Activated CD4-positive, alpha-beta T cell treated with anti-CD3 and anti-CD28 coated beads, Interleukin-2, Interleukin-6, amounts not matched to agents 100 ng/mL and 50 ng/mL, durations not matched to agents 16 hours and 8 hours (primary cell): ENCODE results near the gene USF3.

ENCODE experiments used
- DNase-seq: peaks from one replicate; pipeline ENCODE4 v3.0.0-alpha.2; 2020

The USF3 gene, protein sequence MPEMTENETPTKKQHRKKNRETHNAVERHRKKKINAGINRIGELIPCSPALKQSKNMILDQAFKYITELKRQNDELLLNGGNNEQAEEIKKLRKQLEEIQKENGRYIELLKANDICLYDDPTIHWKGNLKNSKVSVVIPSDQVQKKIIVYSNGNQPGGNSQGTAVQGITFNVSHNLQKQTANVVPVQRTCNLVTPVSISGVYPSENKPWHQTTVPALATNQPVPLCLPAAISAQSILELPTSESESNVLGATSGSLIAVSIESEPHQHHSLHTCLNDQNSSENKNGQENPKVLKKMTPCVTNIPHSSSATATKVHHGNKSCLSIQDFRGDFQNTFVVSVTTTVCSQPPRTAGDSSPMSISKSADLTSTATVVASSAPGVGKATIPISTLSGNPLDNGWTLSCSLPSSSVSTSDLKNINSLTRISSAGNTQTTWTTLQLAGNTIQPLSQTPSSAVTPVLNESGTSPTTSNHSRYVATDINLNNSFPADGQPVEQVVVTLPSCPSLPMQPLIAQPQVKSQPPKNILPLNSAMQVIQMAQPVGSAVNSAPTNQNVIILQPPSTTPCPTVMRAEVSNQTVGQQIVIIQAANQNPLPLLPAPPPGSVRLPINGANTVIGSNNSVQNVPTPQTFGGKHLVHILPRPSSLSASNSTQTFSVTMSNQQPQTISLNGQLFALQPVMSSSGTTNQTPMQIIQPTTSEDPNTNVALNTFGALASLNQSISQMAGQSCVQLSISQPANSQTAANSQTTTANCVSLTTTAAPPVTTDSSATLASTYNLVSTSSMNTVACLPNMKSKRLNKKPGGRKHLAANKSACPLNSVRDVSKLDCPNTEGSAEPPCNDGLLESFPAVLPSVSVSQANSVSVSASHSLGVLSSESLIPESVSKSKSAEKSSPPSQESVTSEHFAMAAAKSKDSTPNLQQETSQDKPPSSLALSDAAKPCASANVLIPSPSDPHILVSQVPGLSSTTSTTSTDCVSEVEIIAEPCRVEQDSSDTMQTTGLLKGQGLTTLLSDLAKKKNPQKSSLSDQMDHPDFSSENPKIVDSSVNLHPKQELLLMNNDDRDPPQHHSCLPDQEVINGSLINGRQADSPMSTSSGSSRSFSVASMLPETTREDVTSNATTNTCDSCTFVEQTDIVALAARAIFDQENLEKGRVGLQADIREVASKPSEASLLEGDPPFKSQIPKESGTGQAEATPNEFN (N-terminal part only)

DNA sequence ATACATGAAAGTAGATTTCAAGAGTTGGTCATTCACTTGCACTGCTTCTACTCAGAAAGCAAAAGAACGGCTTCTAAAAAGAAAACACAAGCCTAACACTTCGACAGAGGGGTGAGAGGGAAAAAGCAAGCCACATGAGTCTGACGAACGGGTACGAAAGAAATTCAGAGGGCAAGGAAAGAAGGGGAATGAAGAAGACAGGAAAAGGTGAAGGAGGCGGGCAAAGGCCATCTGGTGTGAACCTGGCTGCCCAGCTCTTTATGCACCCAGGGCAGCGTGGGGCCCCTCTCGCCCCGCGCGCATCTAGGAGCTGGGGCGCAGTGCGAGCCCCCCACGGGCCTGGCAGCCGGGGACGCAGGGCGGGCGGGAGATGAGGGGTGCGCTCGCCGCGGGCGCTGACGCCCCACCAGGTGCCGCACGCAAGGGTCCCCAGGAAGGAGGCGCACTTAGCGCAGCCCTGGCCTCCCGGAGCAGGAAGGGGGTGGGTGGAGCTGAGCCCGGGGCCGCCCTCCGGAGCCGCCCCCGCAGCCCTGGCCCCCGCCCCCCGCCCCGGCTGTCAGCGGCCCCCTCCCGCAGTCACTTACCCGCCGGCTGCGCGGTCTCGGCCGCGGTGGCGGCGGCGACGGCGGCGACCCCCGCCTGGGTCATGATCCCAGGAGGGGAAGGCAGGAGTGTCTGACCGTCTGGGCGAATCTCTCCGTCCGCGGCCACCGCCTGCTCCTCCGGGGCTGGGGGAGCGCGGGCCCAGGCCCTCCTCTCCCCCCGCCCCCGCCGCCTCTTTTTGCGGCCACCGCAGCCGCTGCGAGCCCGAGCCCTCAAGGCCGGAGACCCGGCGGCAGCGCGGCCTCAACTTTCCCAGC lies at the start of gene USF3:
Gene USF3, minus strand, starts transcription at position 857 of the 860 bp plus-strand sequence. CDS start 21,764 bp downstream, outside the sequence.
- peak; percentile 85 for DNase-seq

DNA sequence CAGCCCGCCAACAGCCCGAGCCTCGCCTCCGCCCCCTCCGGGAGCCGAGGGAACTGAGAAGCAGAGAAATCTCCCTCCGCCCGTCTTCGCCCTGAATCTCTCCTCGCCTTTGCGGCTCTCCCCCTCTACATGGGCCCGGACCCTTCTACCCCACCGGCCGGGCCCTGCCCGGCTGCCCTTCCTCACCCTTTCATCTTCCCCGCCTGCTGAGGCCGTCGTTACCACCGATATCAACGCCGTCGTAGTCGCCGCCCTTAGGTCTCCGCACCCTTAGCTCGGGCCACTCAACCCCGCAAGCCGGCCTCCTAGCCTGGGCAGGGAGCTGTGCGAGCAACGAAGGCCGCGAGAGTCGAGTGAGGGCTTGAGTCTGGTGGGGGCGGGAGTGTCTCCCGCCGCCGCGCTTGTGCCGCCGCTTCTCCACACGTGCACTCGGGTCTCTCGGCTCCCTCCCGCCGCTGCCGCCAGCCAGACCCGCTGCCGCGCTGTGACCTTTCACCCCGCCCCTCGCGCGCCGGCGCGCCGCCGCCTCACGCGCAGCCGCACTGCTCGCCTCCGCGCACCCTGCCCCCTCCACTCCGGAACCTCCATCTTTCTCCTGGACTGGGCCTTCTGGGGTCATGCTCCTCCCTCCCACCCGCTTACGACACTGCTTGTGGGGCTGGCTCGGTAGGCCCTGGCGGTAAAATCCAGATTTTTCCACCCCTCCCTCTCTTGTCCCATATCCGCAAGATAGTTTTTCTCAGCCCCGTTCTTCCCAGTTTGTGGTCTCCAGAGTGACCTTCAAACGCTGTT lies 49.5 kb upstream of the USF3 start, which contains the start of gene NAA50:
Gene NAA50, minus strand, starts transcription at position 494 of the 792 bp plus-strand sequence. Its CDS starts 300 bp downstream, at position 194.
- DNase-seq: peak; percentile 97

DNA sequence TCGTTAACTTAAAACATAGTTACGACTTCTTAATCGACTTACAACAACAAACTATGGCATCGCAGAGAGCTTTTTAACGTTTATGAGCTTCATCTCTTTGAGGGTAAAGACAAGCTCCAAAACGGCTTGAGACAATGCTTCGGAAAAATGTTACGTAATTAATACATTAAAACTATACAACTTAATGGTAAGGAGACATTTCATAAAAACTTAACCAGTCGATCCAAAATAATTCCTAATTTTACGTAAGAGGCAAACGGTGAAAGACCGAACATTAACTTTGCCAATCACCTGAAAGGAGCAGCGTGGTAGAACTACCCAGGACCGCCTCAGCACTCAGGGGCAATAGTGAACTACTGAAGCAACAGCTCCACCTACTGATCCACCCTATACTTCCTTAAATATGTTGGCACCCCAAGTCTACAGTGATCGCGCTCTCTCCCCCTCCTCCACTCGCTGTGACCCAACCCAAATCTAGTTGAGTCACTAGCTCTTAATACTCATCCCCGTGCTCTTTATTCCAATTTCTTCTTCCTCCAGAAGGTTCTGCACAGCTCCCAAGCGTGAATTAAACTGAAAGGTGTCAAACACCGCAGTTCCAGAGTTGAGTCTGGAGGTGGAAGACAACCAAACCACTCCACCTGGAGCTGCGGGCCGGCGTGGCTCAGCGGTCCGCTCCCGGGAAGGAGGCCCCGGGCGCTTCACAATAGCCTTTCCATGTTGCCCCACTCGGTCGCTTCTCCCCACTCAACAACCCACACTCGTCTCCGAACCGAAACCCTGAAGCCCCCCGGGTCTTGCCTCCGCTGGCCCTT lies 48.7 kb upstream of the USF3 start:
- DNase-seq: peak; percentile 88

DNA sequence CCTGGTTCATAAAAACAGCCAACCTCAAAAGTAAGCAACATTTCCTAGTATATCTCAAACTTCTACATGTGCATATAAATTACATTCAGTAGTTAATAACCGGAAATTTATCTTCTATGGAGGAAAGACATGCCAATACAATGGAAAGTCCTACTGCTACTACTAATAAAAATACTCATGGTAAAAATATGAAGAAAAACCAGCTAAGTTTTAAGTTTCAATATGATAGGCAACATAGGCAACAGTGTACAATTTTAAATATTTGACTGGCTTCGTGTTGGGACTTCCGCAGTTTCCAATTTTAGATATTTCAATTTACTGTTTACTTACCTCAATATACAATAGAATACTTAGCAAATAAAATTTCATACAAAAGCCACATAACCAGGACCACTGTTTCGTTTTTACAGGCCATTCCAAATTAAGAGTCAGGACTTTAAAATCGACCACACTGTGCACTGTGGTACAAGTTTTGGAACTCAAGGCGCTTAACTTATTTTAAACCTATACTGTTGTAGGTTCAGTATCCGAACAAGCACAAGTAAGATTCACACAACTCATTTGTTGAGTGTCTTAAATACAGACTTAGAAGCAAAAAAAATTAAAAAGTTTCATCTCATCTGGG lies 46.7 kb upstream of the USF3 start:
- DNase-seq: no peak

DNA sequence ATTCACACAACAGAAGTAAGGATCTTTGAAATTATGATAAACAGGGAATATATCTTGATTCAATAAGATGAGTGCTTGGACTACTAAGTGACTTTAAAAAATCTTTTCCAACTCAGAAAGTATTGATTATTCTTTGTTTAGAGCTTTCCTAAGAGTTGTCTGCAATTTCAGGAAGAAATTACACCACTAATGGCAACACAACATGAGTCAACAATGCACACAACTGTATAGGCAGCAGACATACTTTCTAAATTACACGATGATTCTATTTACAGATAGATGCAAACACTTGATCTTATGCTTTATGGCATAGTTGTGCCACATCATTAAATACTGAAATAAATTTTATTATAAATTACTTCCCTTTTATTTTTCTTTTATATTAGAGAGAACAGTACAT lies 45.2 kb upstream of the USF3 start:
- peak; percentile 16 for DNase-seq

DNA sequence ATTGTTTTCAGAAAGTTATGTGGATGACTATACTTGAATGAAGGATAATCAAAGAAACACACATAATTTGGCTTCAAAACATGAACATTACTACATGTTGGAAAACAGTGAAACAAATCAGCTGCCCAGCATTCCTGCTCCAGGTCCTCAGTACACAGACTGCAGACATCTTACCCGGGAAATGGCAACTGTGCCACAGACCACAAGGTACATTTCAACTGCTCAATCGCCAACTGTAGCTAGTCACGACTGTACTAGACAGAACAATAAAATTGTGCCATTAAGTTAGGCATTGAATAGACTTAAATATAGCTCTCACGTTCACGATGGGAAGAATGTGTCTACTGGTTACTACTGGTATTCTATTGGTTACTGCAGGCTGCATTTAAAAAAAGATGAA lies 44.6 kb upstream of the USF3 start:
- DNase-seq: no peak

DNA sequence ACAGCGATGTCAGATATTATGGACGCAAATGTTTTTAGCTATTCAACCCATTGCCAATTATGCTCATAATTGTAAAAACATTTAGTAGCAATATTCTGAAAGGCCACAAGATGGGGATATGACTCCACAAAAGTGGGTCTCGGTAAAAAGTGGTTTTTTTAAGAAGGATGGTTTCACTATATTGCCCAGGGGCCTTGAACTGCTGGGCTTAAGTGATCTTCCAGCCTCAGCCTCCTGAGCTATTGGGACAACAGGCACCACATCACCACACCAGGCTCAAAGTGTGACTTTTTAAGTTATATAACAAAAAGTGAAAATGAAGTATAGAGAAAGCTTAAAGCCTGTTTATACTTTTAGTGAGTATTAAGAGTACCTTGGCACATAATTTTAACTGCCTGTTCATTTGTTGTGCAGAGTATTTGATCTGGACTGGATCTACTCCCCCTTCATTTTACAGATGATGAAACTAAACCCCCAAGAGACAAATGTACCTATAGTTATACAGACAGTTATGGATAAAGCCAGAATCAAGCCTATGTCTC lies 40.2 kb upstream of the USF3 start:
- DNase-seq: peak; percentile 68

DNA sequence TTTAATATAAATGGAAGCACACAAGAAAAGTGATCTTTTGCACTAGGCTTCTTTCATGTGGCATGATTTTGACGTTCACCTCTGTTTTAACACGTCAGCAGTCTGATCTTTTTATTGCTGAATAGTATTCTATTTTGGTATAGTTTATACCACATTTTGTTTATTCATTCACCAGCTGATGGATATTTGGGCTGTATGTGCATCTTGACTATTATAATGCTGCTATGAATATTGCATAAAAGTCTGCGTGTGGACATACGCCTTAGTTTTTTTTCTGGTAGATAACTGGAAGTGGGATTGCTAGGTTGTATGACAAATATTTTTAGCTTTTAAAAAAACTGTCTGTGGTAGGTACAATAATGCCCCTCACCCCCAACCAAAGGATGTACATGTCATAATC lies 35.3 kb upstream of the USF3 start:
- no peak for DNase-seq

DNA sequence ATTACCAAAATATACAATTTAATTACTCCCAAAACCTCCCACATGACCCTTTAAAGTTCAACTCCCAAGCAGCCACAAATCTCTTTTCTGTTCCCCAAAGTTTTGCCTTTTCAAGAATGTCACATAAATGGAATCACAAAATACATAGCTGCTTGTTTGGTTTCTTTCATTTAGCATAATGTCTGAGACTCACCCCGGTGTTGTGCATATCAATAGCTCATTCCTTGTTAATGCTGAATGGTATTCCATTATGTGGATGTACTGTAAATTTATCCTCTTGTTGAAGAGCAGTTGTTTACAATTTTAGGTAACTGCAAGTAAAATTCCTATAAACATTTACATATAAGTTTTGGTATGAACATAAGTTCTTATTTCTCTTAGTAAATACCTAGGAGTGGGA lies 34.1 kb upstream of the USF3 start:
- DNase-seq: no peak

DNA sequence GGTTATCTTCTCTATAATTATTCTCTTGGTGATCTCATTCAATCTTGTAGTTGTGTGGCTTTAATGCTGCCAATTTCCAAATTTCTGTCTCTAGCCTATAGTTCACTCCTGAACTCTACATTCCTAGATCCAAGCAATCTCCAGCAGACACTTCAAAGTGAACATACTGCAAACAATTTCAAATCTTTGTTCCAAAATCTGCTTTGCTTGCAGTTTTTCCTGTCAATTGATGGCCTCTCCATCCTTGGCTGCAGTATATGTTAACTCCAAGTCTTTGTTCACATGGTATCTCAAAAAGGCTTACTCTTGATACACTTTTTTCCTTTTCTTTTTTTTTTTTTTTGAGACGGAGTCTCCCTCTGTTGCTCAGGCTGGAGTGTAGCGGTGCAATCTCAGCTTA lies 32.2 kb upstream of the USF3 start:
- DNase-seq: no peak

DNA sequence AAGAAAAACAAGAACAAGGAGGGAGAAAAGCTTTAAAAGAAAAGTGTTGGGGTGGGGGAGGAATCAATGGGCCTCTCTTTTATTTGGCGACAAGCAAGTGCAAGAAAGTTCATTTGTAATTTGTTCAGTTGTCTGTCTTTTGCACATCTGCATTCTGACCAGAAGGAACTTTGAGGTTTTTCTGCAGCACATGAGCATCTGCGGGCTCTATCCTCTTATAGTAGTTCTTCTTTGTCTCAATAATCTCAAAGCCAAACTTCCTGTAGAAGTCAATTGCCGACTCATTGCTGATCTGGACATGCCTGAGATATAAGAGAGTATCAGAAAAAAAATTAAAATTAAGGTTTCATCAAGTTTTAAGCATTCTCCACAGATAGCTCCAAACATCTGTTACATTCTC lies 25.2 kb upstream of the USF3 start:
- no peak for DNase-seq

DNA sequence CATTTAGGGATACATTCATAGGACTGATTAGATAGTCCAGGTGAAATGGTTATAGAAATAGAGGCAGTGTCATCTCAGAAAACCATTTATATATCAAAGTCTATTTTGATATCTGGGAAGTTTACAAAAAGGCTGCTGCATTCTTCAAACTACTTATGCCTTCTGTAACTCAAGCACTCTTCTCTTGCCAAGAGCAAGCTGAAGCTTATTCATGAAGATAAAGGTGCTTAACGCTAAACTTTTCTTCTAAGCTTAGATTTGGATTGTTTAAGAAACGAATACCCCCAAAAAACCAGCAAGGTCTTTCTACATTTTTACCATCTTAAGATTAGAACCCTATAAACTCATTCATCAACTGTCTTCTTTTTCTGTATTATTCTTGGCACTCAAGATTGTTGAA lies 23.3 kb upstream of the USF3 start:
- DNase-seq: no peak

DNA sequence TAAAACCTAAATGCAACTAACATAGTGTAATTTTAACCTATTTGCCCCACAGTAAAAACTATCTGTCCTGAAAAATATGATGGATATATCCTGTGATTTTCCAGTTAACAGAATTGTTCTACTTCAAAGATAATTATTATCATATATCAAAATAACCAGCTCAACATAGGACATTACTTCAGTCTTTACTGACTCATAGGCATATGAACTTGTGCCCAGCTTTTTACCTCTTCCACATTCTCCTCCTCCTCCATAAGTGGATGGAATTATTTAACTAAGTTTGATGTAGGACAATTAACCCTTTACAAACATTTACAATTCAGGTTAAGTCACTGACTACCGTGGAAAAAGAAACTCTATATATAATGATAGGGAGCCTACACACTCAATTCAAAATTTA lies 22.9 kb upstream of the USF3 start:
- no peak for DNase-seq

DNA sequence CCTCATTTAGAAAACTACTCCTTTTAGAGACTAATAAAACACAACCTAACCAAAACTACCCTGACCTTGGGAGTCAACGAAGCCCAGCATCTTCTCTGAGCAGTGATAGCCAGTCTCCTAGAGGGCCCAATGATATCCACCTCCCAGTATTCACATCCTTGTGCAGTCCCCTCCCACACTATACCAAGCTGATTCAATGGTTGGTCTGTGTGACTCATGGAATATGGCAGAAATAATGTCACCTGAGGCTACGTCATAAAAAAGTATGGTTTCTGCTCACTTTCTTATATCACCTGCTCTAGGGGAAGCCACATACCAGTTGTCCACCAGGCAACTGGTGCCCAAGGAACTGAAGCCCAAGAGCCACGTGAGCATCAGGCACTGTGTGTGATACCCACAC lies 21.4 kb upstream of the USF3 start:
- no peak for DNase-seq

DNA sequence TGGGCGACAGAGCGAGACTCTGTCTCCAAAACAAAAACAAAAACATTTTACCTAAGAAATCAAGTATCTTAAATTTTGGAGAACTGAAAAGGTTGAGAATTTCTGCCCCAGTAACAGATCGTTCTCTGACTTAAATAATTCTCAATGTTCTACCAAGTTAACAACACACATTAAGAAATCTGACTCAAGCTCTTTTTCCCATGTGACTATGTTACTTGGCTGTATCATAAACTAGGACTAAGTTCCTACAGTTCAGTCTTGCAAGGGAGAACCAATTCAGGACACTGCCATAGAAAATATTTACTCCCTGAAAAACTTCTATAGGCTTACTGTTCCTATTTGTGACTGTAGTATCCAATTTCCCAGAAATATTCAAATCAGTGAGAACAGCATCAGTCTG lies 20.9 kb upstream of the USF3 start:
- DNase-seq: no peak

DNA sequence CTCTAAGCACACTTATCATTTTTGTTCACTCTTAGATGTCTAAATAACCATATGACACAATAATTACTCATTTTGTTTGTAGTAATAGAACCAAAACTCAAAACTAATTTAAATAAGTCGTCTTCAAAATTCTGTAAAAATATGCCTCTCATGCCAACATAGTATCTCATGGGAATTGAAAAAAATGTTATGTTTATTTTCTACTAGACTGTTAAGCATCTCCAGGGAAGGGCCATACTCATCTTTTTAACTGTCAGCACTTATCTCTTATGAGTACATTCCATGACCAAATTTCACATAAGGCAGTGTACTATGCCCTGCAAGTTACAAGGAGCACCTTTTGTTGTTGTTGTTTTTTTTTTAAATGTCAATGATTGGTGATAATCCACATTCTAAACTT lies 18.3 kb upstream of the USF3 start:
- DNase-seq: no peak

DNA sequence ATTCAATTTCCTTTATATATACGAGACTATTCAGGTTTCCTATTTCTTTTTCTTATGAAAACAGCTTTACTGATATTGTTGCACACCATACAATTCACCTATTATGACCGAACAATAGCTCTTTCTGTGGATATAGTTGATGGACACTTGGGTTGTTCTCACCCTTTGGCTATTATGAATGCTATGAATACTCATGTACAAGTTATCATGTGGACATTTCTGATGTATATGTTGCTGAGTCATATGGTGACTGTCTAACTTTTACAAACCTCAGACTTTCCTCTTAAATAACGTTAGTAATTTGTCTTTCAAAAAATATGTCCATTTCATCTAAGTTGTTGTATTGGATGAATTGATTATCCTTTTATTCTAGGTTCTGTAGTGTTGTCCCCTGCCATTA lies 15.7 kb upstream of the USF3 start:
- DNase-seq: no peak

DNA sequence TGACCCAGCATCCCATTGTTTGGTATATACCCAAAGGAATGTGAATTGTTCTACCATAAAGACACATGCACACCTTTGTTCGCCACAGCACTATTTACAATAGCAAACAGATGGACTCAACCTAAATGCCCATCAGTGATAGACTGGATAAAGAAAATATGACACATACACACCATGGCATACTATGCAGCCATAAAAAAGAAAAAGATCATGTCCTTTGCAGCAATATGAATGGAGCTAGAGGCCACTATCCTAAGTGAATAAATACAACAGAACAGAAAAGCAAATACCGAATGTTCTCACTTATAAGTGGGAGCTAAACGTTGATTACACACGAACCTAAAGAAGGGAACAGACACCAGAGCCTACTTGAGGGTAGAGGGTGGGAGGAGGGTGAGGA lies 11.4 kb upstream of the USF3 start:
- no peak for DNase-seq

DNA sequence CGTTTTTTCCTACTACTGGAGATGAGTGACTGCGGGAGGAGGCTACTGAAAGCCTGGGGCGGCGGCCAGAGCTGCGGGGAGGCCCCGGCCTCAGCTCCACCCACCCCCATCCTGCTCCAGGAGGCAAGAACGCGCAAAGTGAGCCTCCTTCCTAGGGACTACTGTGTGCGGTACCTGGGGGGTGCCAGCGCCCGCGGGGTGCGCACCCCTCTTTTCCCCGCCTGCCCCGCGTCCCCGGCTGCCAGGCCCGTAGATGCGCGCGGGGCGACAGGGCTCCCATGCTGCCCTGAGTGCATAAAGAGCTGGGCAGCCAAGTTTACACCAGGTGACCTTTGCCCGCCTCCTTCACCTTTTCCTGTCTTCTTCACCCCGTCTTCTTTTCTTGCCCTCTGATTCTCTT lies 2.5 kb upstream of the USF3 start:
- peak; percentile 18 for DNase-seq
